GM18508 (cell line): Measurements from ENCODE around the gene NMRK1.

ENCODE experiments used
- ATAC-seq: cut with Tn5 transposase; IDR thresholded peaks from one replicate; pipeline ENCODE4 v1.9.1; 2021; ENCODE audit warnings: moderate number of reproducible peaks; ENCODE audit not compliant: insufficient read depth, unreplicated experiment

The NMRK1 gene

DNA sequence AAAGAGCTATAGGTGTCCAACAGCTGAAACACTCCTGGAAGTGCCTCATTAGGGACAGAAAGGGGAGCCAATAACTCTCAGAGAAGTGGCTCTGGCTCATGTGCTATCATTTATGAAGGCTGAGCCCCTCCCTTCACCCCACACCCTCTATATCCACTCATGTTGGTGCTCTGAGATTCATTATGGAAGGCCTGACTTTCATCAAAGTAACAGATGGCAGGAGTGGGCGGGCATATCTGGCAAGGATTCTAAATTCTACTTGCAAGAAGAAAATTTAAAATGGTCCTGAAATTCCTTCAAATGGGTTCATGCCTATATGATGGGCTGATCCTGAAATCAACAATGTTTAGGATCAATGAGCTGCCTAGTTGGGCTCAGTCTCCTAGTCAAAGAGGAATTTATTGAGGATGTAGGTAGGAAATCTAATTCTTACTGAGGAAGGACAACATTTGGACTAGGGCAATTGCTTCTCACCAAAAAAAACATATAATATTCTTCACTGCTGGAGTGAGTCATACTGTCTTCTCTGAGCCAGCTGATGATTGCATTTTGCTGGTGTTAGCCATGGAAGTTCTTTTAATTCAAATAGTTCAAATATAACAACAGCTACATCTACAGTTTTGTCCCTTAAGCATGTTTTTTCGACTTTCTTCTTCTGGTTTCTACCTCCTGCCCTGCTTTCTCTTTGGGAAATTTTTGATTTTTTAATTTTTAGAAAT, 23.5 kb downstream of the NMRK1 start:
- no peak for ATAC-seq

DNA sequence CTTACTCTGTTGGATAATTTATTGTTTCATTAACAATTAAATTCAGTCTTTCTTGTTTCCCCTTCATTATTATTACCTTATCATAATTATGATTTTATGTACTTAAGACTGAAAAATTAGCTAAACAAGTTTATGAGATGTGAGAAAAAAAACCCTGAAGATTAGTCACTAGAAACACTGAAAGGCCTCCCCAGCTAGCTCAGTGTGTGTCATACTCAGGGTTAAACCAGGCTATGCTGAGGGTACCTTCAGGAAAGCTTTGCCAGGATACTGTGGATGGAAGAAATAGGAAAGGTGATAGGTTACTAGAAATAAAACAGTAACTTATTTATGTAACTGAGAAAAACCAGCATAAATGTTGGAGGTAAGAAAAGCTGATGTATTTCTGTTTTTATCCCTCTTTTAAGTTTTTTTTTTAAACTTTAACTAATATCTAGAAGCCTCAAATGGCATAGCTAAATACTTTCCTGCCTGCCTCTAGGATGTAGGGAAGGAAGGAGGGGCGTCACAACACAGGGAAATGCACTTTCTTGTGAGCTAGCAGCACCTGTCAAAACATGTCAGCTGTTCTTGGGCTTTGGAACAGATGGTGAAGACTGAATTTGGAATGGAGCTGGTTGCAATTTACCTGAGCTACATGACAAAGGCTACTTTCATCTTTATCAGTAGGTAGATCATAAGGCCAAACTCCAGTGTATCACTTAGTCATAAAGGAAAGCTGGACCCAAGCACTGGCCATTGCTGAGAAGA, 24.2 kb downstream of the NMRK1 start:
- ATAC-seq: no peak

DNA sequence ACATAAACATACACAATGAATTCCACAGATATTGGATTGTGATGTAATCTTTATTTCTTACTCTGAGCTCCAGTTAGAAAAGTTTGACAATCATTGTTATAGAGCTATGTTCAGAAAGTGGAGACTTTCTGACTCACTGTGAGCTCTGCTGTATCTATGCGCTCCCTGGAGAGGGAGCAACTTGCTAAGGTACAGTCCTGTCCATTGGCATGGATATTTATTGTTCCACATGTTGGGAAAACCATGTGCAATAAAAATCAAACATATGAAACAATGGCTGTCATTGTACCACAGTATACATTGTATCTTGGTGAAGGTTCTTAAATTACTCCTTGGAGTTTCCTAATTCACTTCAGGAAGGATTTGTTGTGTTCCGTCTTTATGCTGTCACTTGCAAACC, 26.8 kb downstream of the NMRK1 start:
- ATAC-seq: no peak

DNA sequence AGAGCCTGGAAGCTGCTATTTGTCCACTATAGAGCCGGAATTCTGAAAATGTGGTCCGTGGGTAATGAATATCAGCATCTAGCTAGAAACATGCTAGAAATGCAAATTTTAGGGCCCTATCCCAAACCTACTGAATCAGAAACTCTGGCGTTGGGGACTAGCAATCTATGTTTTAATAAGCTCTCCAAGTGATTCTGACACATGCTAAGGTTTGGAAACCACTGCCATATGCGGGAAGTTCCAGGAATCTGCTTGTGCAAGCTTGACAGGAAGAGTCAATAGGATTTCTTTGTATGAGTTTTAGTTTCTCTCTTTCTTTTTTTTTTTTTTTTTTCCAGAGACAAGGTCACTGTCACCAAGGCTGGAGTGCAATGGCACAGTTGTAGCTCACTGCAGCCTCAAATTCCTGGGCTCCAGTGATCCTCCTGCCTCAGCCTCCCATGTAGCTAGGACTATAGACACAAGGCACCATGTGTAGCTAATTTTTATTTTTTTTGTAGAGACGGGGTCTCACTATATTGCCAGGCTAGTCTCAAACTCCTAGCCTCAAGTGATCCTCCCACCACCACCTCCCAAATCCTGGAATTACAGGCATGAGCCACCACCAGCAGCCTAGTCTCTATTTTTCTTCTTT, 33.5 kb downstream of the NMRK1 start:
- no peak for ATAC-seq

DNA sequence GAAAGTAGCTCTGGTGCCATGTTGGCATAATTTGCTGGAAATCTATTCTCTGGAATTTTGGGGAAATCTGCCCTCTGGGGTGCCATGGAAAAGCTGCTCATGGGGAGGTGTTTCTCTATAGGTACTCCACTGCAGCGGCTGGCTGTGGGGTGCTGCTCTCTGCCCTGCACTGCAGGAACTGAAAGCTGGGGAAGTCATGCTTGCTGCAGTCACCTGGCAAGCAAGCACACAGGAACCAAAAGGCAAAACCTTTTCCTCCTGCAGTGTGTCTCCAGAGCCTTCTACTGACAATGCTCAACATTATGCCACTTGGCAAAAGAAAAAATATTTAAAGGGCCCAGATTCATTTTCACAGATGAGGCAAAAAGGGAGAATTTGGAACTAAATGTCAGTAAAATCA, 34.1 kb downstream of the NMRK1 start:
- ATAC-seq: peak; percentile 97

DNA sequence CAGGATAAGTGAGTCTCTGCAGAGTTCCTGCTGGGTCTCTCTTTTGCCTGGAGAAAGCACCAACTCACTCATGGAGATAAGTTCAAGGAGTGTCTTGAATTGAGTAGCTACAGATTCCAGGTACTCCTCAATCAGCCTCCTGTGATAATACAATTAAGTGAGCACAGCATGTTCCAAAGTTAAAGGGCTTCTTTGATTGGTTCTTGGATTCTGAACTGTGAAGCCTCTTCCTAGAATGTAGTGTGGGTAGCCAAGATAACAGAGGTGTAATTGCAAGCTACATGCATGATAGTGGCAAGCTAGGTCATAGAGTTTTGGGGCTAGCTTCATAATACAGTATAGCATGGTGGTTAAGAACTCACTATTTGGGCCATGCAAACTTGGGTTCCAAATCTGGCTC, 36.7 kb downstream of the NMRK1 start:
- no peak for ATAC-seq

GRCh38 chr9:75047506-75047905, 40.4 kb downstream of the NMRK1 start:
- ATAC-seq: no peak

GRCh38 chr9:75046725-75047345, 41.1 kb downstream of the NMRK1 start:
- ATAC-seq: no peak

GRCh38 chr9:75041041-75041440, 46.9 kb downstream of the NMRK1 start:
- ATAC-seq: no peak

DNA sequence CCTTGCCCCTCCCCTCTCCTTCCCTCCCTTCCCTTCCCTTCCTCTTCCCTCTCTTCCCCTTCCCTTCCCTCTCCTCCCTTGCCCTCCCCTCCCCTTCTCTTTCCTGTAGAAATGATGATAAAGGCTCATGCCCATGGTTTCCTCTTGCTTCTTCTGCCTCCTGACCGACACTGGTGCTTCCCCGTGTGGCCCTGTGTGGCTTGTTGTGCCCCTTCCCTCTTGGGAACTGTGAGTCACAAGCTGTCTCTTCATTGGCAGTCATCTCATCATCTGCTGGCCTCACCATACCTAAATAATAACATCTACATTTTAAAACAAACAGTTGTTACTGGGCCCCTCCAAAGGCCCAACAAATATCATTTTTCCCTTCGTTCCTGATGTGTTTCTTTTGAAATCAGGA, 48.2 kb downstream of the NMRK1 start:
- no peak for ATAC-seq

DNA sequence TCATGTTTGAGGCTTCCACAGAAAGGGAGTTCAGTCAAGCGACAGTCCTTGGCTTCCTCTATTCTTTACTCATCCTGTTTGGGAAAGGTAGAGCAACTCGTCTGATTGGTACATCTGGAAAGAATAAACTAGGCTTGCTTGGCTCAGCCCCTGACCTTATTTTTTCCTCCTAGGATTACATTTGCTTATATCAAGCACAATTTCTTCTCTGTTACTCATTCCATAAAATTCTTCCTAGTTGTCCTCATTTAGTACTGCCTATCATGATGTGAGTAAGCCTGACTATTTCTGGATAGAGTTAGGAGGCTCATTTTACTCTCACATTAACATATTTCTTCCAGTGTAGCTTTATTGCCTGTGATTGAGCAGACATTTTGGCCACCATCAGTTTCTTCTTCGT, 48.9 kb downstream of the NMRK1 start:
- ATAC-seq: no peak

GRCh38 chr9:75036793-75037192, 51.2 kb downstream of the NMRK1 start:
- ATAC-seq: no peak

DNA sequence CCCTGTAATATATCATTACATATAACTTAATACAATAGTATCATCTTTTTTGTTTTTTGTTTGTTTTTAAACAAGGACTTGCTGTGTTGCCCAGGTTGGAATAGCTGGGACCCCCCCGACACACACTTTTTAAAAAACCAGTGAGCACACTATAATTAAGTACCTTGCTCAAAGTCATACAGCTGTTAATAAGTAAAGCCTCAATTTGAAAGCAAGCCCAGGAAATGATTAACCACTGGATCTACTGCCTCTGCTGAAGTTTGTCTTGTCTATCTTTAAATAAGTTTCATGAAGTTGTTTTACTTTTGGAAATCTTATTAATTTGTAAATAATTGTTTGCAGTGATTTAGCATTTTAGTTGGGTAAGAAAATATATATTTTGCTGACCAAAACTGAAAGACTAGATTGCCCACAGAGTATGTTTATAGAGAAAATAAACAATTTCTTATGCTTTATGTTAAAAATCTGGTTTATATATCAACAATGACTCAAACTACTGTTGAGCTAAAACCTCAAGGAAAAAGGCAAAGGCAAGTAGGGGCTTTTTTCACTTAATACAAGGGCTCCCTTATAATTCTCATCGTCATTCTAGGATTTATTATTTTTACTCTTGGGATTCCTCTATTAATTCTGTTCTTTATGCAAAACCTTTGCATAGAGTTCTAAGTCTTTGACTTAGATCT, 54.0 kb downstream of the NMRK1 start:
- ATAC-seq: peak; percentile 93

DNA sequence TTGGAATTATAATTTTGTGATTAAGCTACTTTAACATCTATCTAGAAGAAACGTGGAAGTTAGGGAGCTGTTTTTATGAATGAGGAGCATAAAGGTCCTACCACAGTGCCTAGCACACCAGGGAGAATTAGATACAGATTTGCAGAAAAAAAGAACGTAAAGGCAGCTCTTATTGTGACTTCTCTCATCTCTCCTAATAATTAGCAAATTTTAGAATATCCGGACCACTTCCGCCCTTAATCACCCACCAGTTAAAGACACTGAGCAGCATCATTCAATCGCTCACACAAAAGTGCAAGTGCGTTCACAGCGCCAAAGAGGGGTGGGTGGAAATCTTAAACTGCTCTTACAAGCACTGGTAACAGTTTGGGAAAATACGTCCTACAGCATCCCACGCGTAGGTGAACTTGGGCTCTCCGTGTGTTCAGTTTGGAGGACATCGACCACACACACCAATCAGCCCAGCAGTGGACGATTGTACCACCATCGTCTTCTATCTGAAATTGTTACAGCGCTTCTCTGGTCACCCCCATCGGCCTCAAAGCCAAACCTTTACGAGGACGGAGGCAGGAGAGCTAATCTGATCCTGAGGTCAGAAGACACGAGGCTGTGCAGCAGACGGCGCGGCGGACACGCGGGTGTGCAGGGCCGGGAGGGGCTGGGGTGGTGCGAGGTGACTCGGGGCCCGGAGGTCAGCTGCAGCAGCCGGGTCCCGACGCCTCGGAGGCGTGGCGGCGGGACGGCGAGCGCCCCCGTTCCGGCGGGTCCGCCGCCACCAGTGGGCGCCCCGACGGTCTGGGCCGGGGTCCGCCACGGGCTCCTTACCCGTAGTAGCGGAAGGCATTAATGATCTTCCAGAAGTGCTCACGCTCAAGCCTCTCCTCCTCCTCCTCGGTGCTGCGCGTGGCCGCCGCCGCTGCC, 60.5 kb downstream of the NMRK1 start:
- ATAC-seq: peak; percentile 10

GRCh38 chr9:75023846-75024245, 64.1 kb downstream of the NMRK1 start:
- no peak for ATAC-seq

DNA sequence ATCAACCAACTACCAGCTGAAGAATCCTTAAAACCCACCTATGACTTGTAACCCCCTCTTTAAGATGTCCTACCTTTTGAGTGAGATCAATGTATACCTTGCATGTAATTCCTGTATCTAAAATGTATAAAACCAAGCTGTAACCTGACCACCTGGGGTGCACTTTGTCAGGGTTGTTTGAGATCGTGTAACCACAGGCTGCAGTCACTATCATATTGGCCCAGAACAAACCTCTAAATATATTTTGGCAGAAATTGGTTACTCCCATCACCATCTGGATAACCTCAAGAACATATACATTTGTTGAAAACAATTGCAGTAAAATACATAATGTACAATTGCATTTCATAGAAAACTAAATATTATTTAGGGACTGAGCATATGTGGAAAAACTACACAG, 68.3 kb downstream of the NMRK1 start:
- no peak for ATAC-seq

GRCh38 chr9:75019022-75019421, 68.9 kb downstream of the NMRK1 start:
- no peak for ATAC-seq

DNA sequence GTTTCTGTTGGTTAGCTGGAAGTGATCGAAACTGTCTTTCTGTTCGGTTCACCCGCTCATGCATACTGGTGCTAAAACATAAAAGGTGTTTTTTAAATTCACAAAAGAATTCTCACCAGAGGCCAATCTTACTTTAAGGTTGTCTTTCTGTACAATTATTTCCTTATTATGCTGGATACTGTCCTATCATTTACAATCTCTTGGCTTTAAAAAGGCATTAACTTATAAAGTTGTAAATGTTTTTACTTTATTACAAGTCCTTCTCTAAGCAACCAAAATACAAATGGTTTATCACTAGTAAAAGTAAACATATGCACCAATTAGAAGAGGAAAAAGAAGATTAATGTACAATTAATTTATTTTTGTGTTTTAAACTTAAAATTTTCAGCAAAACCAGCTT, 70.6 kb downstream of the NMRK1 start:
- no peak for ATAC-seq

- no peak for ATAC-seq
Measured at GRCh38 chr9:75013735-75014134, 74.2 kb downstream of the NMRK1 start.
